ENCODE measurements around the gene ERAL1.

The ERAL1 gene

DNA sequence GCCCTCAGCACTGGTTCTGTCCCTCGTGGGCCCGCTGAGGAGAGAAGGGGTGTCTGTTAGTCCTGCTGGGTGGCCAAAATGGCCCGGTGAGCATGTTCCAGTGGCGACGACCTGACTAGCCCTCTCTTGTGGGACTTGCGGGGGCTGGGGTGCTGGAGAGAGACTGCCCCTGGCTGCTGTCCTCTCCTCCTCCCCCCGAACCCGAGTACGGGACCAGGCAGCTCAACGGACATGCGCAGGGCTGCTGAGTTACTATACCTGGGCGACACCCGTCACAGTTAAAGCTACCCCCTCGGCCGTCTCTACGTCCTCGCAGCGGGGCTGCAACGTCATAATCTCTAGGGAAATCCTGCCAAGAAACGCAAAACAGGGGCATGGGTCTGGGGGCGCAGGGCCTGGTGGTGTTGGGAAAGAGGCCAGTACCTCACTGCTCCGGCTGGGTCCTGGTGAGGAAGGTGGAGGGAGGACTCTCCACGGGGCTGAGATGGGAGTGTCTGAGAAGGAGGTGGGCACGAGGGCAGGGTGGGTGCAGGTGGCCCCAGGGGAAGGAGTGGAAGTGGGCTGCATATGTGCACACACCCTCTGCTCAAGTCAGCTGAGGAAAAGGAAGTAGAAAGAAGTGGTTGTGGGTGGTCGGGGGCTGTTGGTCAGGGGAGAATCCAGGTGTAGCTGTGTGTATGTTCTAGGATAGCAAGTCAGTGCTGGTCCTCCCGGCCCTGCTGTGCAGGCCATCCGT lies 29.3 kb downstream of the ERAL1 start:
- Histone ChIP-seq H3K9me3 (ENCODE audit: insufficient read depth, low read depth, low read length) (peaks cover 5% of the 10 kb centered on the region), H3K14ac (ENCODE audit: low read length) (no peak overlapping the region), H3K23ac (ENCODE audit: low read length) (no peak overlapping the region), H2BK5ac (ENCODE audit: low read depth, low read length, poor library complexity) (no peak overlapping the region), H4K91ac (ENCODE audit: low read depth, low read length) (no peak overlapping the region), H2AFZ (ENCODE audit: insufficient read depth, low read length, poor library complexity) (no peak overlapping the region), H3K79me2 (ENCODE audit: control insufficient read depth, insufficient read depth, low read length, poor library complexity) (no peaks in the 10 kb centered on the region), H3K4ac (ENCODE audit: low read depth, low read length) (no peak overlapping the region), H3K79me1 (ENCODE audit: low read length) (no peaks in the 10 kb centered on the region), H3K18ac (ENCODE audit: low read length) (no peak overlapping the region), H3K4me1 (ENCODE audit: control insufficient read depth in 1 of 2, insufficient read depth in 2 of 2, low read length in 2 of 2) (no peaks in the 10 kb centered on the region), H4K8ac (ENCODE audit: low read depth, low read length) (no peak overlapping the region), H3K9ac (ENCODE audit: low read length) (no peak overlapping the region), H3K4me3 (ENCODE audit: low read depth, low read length) (no peak overlapping the region), H3K4me2 (ENCODE audit: low read length) (no peak overlapping the region), H3K27ac (ENCODE audit: low read depth, low read length) (no peak overlapping the region), H2AK5ac (ENCODE audit: low read length) (no peak overlapping the region), H2BK12ac (ENCODE audit: low read length) (no peak overlapping the region), H3K36me3 (ENCODE audit: control insufficient read depth in 1 of 2, insufficient read depth in 2 of 2, low read length in 2 of 2) (peaks cover 47 to 56% of the 10 kb centered on the region in 2 experiments), H4K12ac (ENCODE audit: low read depth, low read length) (no peak overlapping the region), H3K27me3 (ENCODE audit: insufficient read depth, low read length) (no peaks in the 10 kb centered on the region), H2BK120ac (ENCODE audit: insufficient read depth, low read length, poor library complexity) (no peak overlapping the region)
- WGBS (ENCODE audit: extremely low coverage, insufficient coverage, insufficient read length): no CpG with 5 or more reads among the region's 27 CpGs
- DNase-seq: no peak

DNA sequence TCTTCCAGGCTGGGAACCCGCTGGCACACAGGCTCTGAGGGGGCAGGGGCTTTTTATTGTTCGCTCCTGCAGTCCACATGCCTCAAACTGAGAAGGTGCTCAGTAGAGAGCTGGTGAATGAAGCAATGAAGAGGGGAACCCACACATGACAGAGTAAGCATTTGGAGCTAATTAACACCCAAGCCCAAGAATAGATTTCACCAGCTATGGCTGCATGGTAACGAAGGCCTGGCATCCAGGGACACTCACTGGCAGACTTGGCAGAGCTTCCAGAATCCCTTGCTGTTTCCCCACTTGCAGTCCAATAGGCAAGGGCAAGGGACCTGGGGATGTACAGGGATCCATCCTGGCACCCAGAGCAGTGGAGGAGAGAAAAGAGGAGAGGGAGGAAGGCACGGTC lies 30.5 kb downstream of the ERAL1 start:
- no peak overlapping the region for H2BK5ac ChIP-seq (ENCODE audit: low read depth, low read length, poor library complexity)
- no peak overlapping the region for H3K4ac ChIP-seq (ENCODE audit: low read depth, low read length)
- H4K12ac ChIP-seq (ENCODE audit: low read depth, low read length): no peak overlapping the region
- H2BK12ac ChIP-seq (ENCODE audit: low read length): no peak overlapping the region
- no CpG with 5 or more reads among the region's 4 CpGs for WGBS (ENCODE audit: extremely low coverage, insufficient coverage, insufficient read length)
- H2AFZ ChIP-seq (ENCODE audit: insufficient read depth, low read length, poor library complexity): no peak overlapping the region
- no peak overlapping the region for H2AK5ac ChIP-seq (ENCODE audit: low read length)
- H3K4me3 ChIP-seq (ENCODE audit: low read depth, low read length): no peak overlapping the region
- no peaks in the 10 kb centered on the region for H3K27me3 ChIP-seq (ENCODE audit: insufficient read depth, low read length)
- no peak overlapping the region for H3K9ac ChIP-seq (ENCODE audit: low read length)
- H4K91ac ChIP-seq (ENCODE audit: low read depth, low read length): no peak overlapping the region
- H3K36me3 ChIP-seq (ENCODE audit: control insufficient read depth in 1 of 2, insufficient read depth in 2 of 2, low read length in 2 of 2): peaks cover 36 to 47% of the 10 kb centered on the region in 2 experiments
- H3K4me2 ChIP-seq (ENCODE audit: low read length): no peak overlapping the region
- H3K4me1 ChIP-seq (ENCODE audit: control insufficient read depth in 1 of 2, insufficient read depth in 2 of 2, low read length in 2 of 2): no peaks in the 10 kb centered on the region
- no peak overlapping the region for H3K18ac ChIP-seq (ENCODE audit: low read length)
- H4K8ac ChIP-seq (ENCODE audit: low read depth, low read length): no peak overlapping the region
- H3K9me3 ChIP-seq (ENCODE audit: insufficient read depth, low read depth, low read length): peaks cover 5% of the 10 kb centered on the region
- no peak overlapping the region for H3K23ac ChIP-seq (ENCODE audit: low read length)
- H3K27ac ChIP-seq (ENCODE audit: low read depth, low read length): no peak overlapping the region
- no peak for DNase-seq
- no peak overlapping the region for H2BK120ac ChIP-seq (ENCODE audit: insufficient read depth, low read length, poor library complexity)
- H3K79me1 ChIP-seq (ENCODE audit: low read length): no peaks in the 10 kb centered on the region
- H3K79me2 ChIP-seq (ENCODE audit: control insufficient read depth, insufficient read depth, low read length, poor library complexity): no peaks in the 10 kb centered on the region
- no peak overlapping the region for H3K14ac ChIP-seq (ENCODE audit: low read length)

DNA sequence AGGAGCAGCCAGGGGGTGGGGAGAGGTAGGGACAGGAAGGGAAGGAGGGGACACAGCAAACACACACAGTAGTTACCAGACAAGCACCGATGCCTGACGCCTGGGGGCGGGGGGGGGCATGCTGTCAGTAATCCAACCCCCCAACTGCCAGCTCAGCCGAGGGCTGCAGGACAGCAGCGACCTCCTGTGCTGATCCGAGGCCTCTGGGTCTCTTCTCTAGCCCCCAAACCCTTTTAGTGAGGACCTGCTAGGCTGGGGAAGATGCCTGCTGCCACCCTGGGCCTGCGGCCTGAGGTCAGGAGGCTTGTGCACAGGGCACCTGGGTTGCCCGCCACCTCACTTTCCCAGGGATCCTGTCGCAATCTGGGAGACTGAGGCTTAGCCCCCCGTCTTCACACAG lies 31.1 kb downstream of the ERAL1 start:
- Histone ChIP-seq H3K4ac (ENCODE audit: low read depth, low read length) (no peak overlapping the region), H2BK5ac (ENCODE audit: low read depth, low read length, poor library complexity) (no peak overlapping the region), H3K18ac (ENCODE audit: low read length) (no peak overlapping the region), H3K4me1 (ENCODE audit: control insufficient read depth in 1 of 2, insufficient read depth in 2 of 2, low read length in 2 of 2) (no peaks in the 10 kb centered on the region), H3K27ac (ENCODE audit: low read depth, low read length) (no peak overlapping the region), H4K12ac (ENCODE audit: low read depth, low read length) (no peak overlapping the region), H3K79me1 (ENCODE audit: low read length) (no peaks in the 10 kb centered on the region), H2AFZ (ENCODE audit: insufficient read depth, low read length, poor library complexity) (no peak overlapping the region), H3K4me2 (ENCODE audit: low read length) (no peak overlapping the region), H2AK5ac (ENCODE audit: low read length) (no peak overlapping the region), H3K9ac (ENCODE audit: low read length) (no peak overlapping the region), H3K79me2 (ENCODE audit: control insufficient read depth, insufficient read depth, low read length, poor library complexity) (no peaks in the 10 kb centered on the region), H3K9me3 (ENCODE audit: insufficient read depth, low read depth, low read length) (peaks cover 5% of the 10 kb centered on the region), H4K8ac (ENCODE audit: low read depth, low read length) (no peak overlapping the region), H3K23ac (ENCODE audit: low read length) (no peak overlapping the region), H2BK120ac (ENCODE audit: insufficient read depth, low read length, poor library complexity) (no peak overlapping the region), H4K91ac (ENCODE audit: low read depth, low read length) (no peak overlapping the region), H2BK12ac (ENCODE audit: low read length) (no peak overlapping the region), H3K14ac (ENCODE audit: low read length) (no peak overlapping the region), H3K36me3 (ENCODE audit: control insufficient read depth in 1 of 2, insufficient read depth in 2 of 2, low read length in 2 of 2) (peaks cover 30 to 44% of the 10 kb centered on the region in 2 experiments), H3K4me3 (ENCODE audit: low read depth, low read length) (no peak overlapping the region), H3K27me3 (ENCODE audit: insufficient read depth, low read length) (no peaks in the 10 kb centered on the region)
- WGBS (ENCODE audit: extremely low coverage, insufficient coverage, insufficient read length): no CpG with 5 or more reads among the region's 10 CpGs
- no peak for DNase-seq

DNA sequence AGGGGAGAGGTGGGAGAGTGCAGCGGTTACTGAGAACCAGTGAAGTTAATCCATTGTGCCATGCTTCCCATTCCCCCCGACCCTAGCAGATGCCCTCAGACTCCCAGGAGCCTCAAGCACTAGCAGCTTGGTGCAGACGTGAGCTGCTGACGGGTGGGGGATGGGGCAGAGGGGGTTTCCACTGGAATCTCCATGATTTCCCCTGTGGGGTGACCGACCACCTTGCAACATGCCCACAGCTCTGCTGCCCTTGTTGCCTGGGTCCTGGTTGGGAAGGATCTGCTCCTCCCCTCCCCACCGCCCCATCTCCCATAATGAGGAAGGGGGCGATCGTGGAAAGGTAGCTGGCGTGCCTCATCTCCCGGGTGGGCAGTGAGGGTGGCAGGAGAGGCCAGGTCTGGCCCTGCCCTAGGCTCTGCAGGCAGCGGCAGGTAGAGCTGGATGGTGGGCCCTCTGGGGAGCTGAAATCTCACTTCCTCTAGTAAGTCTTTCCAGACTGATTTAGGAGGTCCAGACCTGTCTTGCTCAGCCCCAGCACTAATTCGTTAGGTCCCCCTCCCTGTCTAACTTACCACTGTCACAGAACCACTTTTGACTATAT lies 33.2 kb downstream of the ERAL1 start:
- no peaks in the 10 kb centered on the region for H3K79me1 ChIP-seq (ENCODE audit: low read length)
- H2AFZ ChIP-seq (ENCODE audit: insufficient read depth, low read length, poor library complexity): no peak overlapping the region
- H3K79me2 ChIP-seq (ENCODE audit: control insufficient read depth, insufficient read depth, low read length, poor library complexity): no peaks in the 10 kb centered on the region
- H4K8ac ChIP-seq (ENCODE audit: low read depth, low read length): no peak overlapping the region
- no peak overlapping the region for H2BK120ac ChIP-seq (ENCODE audit: insufficient read depth, low read length, poor library complexity)
- no peak overlapping the region for H3K4me2 ChIP-seq (ENCODE audit: low read length)
- peaks cover 5% of the 10 kb centered on the region for H3K9me3 ChIP-seq (ENCODE audit: insufficient read depth, low read depth, low read length)
- no peak overlapping the region for H3K18ac ChIP-seq (ENCODE audit: low read length)
- H2BK5ac ChIP-seq (ENCODE audit: low read depth, low read length, poor library complexity): no peak overlapping the region
- no peak overlapping the region for H4K91ac ChIP-seq (ENCODE audit: low read depth, low read length)
- no peak overlapping the region for H3K9ac ChIP-seq (ENCODE audit: low read length)
- WGBS (ENCODE audit: extremely low coverage, insufficient coverage, insufficient read length): no CpG with 5 or more reads among the region's 12 CpGs
- H2AK5ac ChIP-seq (ENCODE audit: low read length): no peak overlapping the region
- H4K12ac ChIP-seq (ENCODE audit: low read depth, low read length): no peak overlapping the region
- peaks cover 12 to 30% of the 10 kb centered on the region in 2 experiments for H3K36me3 ChIP-seq (ENCODE audit: control insufficient read depth in 1 of 2, insufficient read depth in 2 of 2, low read length in 2 of 2)
- H3K23ac ChIP-seq (ENCODE audit: low read length): no peak overlapping the region
- H3K27ac ChIP-seq (ENCODE audit: low read depth, low read length): no peak overlapping the region
- H3K14ac ChIP-seq (ENCODE audit: low read length): no peak overlapping the region
- no peaks in the 10 kb centered on the region for H3K27me3 ChIP-seq (ENCODE audit: insufficient read depth, low read length)
- no peaks in the 10 kb centered on the region for H3K4me1 ChIP-seq (ENCODE audit: control insufficient read depth in 1 of 2, insufficient read depth in 2 of 2, low read length in 2 of 2)
- no peak overlapping the region for H2BK12ac ChIP-seq (ENCODE audit: low read length)
- no peak overlapping the region for H3K4ac ChIP-seq (ENCODE audit: low read depth, low read length)
- H3K4me3 ChIP-seq (ENCODE audit: low read depth, low read length): no peak overlapping the region
- DNase-seq: no peak

All from trophoblast cell (in vitro differentiated cells and primary cell).